HEK293 (cell line): Measurements from ENCODE around the gene ADAMTSL2.

Experiments
- BCL6B ChIP-seq: fragments of 450-650 bp; formaldehyde crosslinking; IDR thresholded peaks from 2 replicates; pipeline ENCODE4 v1.5.1; 2017; ENCODE audit warnings: missing biosample characterization, missing genetic modification characterization
- CTCF ChIP-seq: fragments of 450-650 bp; formaldehyde crosslinking; IDR thresholded peaks from 2 replicates; pipeline ENCODE4 v1.5.1; 2016; ENCODE audit warnings: missing biosample characterization, missing genetic modification characterization
- ZNF785 ChIP-seq: fragments of 450-650 bp; formaldehyde crosslinking; IDR thresholded peaks from 2 replicates; pipeline ENCODE4 v1.5.1; 2016; ENCODE audit warnings: missing biosample characterization, missing genetic modification characterization

GRCh38 chr9:133560311-133560710, 25.8 kb downstream of the ADAMTSL2 start:
- TF ChIP-seq BCL6B (no peak), ZNF785 (tag by site-specific recombination) (no peak), CTCF (no peak)
